B cell (primary cell): ENCODE data around the gene BCOR.

ENCODE experiments used
- EZH2 ChIP-seq: IDR thresholded peaks from 2 replicates; pipeline ENCODE4 v1.6.1; 2012; ENCODE audit warnings: borderline replicate concordance, low read depth, mild to moderate bottlenecking, moderate library complexity, low read length; ENCODE audit not compliant: insufficient read depth, poor library complexity, severe bottlenecking
- TF ChIP-seq, protein P1 (sequence below): fragments of 200-600 bp; IDR thresholded peaks from one replicate; pipeline ENCODE4 v1.8.0; 2022; ENCODE audit warnings: antibody characterized with exemption, mild to moderate bottlenecking

DNA sequence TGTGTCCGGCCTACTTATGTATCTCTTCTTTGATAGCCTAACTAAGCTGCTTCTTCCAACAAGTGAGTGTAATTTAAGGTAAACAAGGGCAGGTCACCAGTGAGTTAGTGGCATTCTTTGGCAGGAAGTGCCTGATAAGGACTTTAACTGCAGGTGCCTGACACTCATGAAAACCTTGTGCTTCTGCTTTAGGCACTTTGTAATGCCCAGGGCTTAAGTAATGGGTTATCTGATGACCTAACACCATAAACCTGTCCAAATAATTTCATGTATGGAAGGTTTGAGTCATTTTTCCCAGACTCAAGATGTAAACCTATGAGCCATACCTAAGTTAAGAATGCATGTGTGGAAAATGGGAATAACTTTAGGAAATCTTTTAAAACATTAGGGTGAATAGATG is 43.0 kb downstream of the BCOR start:
- TF ChIP-seq, protein P1, sequence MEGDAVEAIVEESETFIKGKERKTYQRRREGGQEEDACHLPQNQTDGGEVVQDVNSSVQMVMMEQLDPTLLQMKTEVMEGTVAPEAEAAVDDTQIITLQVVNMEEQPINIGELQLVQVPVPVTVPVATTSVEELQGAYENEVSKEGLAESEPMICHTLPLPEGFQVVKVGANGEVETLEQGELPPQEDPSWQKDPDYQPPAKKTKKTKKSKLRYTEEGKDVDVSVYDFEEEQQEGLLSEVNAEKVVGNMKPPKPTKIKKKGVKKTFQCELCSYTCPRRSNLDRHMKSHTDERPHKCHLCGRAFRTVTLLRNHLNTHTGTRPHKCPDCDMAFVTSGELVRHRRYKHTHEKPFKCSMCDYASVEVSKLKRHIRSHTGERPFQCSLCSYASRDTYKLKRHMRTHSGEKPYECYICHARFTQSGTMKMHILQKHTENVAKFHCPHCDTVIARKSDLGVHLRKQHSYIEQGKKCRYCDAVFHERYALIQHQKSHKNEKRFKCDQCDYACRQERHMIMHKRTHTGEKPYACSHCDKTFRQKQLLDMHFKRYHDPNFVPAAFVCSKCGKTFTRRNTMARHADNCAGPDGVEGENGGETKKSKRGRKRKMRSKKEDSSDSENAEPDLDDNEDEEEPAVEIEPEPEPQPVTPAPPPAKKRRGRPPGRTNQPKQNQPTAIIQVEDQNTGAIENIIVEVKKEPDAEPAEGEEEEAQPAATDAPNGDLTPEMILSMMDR: no peak
- no peak for TF ChIP-seq EZH2
